LNCAP (cell line): Measurements from ENCODE around the gene RAB3D.
A peak's percentile ranks its signal among the peaks of the same experiment; 100 is the strongest.

Source experiments
- TF ChIP-seq, protein P1 (sequence below): fragments of 450-650 bp; IDR thresholded peaks from 2 replicates; pipeline ENCODE4 v1.5.1; 2017; ENCODE audit warnings: mild to moderate bottlenecking

Gene RAB3D

DNA sequence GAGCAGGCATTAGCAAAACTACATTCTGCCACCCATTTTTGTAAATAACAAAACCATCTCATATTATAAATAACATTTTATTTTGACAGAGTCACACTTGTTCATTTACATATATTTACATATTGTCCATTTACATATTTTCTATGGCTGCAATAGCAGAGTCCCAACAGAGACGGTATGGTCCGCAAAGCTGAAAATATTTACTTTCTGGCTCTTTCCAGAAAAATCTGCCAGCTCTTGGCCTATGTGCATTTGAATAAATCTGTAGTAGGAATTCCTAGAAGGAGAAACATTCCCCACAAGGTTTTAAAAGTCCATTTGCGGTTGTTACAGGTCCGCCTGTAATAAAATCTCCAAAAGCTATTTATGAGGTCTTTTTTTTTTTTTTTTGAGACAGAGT is 49.2 kb downstream of the RAB3D start:
- TF ChIP-seq, protein P1, sequence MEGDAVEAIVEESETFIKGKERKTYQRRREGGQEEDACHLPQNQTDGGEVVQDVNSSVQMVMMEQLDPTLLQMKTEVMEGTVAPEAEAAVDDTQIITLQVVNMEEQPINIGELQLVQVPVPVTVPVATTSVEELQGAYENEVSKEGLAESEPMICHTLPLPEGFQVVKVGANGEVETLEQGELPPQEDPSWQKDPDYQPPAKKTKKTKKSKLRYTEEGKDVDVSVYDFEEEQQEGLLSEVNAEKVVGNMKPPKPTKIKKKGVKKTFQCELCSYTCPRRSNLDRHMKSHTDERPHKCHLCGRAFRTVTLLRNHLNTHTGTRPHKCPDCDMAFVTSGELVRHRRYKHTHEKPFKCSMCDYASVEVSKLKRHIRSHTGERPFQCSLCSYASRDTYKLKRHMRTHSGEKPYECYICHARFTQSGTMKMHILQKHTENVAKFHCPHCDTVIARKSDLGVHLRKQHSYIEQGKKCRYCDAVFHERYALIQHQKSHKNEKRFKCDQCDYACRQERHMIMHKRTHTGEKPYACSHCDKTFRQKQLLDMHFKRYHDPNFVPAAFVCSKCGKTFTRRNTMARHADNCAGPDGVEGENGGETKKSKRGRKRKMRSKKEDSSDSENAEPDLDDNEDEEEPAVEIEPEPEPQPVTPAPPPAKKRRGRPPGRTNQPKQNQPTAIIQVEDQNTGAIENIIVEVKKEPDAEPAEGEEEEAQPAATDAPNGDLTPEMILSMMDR, result no peak

DNA sequence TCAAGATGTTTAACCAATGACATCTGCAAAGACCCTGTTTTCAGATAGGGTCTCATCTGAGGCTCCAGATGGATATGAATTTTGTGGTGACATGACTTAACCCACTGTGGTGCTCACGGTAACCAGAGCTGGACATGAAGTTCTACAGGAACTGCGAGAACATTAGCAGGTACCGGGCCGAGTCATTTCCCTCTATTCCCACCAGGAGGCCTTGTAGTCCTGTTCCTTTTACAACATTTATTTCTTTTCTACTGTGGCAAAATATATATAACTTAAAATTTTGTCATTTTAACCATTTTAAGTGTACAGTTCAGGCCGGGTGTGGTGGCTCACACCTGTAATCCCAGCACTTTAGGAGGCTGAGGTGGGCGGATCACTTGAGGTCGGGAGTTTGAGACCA is 51.1 kb downstream of the RAB3D start:
- TF ChIP-seq, protein P1, result peak; percentile 44

DNA sequence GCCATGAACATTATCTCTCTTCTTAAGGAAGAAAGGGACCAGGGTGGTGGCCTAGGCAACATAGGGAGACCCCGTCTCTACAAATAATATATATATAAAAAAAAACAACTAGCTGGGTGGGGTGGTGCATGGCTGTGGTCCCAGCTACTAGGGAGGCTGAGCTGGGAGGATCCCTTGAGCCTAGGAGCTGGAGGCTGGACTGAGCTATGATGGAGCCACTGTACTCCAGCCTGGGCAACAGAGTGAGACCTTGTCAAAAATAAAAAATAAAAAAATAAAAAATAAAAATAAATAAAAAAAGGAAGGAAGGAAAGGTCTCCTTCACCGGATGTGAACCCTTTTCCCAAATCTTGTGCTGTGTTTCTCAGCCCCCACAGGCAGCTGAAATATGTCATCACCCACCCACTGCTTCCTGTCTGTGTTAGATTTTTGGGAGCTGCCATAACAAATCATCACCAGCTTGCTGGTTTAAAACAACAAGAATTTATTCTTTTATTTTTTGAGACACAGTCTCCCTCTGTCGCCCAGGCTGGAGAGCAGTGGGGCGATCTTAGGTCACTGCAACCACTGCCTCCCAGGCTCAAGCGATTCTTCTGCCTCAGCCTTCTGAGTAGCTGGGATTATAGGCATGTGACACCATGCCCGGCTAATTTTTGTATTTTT is 53.0 kb downstream of the RAB3D start:
- TF ChIP-seq, protein P1, result no peak

DNA sequence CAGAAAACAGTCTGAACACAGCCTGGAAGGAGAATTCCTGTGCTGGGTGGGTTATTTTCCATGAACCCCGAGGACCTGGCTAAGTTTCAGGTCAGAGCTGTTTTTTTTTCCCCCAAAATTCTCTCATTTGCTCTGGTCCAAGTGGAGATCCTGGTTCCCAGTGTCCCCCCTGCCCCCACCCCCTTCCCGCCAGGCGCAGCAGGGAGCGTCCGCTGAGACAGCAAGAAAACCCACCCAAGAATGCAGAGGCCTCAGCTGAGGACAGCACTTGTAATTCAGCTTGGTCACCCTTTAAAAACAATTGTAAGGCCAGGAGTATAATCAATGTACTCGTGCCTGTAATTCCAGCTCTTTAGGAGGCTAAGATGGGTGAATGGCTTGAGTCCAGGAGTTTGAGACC is 54.9 kb downstream of the RAB3D start:
- TF ChIP-seq, protein P1, result no peak

DNA sequence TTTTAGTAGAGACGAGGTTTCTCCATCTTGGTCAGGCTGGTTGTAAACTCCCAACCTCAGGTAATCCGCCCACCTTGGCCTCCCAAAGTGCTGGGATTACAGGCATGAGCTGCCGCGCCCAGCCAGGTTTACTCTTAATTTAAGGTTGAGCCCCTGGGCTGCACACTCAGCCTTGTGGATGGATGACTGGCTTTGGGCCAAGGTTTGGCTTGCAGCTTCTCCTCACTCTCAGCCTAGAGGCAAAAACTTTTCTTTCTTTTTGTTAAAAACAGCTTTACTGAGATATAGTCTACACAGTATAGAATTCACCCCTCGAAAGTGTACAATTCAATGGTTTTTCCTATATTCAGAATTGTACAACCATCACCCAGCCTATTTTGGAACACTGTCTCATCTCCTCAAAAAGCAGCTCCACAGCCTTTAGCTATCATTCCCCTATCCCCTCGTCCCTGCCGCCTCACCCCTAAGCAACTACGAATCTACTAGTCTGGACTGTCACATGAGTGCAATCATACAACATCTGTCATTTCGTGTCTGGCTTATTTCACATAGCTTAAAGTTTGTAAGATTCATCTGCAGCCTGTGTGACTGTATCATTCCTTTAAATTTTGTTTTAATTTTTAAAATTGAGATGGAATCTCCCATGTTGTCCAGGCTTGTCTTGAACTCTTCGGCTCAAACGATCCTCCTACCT is 58.0 kb downstream of the RAB3D start:
- TF ChIP-seq, protein P1, result no peak

DNA sequence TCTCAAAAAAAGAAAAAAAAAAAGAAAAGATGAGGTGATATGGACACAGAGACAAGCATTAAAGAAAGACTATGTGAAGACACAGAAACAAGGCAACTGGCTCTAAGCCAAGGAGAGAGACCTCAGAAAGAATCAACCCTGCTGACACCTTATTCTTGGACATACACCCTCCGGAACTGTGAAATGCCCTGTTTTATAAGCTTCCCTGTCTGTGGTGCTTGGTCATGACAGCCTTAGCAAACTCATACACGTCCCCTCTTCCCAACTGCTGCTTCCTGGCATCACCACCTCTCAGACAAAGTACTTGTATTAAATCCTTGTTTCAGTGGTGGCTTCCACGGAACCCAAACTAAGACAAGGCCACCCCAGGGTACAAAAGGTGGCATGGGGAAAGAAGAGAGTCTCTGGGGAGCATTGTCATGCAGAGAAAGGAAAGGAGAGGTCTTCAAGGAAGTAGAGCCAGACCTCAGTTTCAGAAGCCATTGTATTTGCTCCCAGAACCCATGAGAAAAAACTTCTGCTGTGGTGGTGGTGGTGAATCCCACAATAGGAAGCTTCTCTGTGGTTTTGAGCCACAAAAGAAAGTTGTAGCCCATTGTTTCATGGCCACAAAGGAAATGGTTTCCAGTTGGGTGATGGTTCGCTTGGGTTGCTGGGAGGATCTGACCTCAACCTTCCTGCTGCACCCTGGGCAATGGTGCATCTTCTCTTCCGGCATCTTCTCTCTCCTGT is 59.8 kb downstream of the RAB3D start:
- TF ChIP-seq, protein P1, result no peak

DNA sequence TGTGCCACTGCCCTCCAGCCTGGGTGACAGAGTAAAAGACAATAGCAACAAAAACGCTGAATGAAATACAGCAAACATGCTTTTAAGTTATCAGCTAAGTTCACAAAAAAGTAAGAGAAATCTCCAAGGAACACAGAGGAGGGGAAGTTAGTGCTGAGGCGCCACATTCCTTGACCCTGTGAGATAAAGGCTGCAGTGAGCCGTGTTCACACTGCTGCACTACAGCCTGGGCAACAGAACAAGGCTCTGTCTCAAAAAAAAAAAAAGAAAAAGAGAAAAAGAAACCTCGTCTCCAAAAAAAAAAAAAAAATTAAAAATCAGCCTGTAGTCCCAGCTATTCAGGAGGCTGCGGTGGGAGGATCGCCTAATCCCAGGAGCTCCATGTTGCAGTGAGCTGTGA is 60.8 kb downstream of the RAB3D start:
- TF ChIP-seq, protein P1, result no peak
